LHCN-M2 (cell line): Measurements from ENCODE around the gene THBS2. TPM values are rescaled to one million over a fixed set of nuclear protein-coding genes. Genes with fewer than 3 reads are reported as not detected.

ENCODE experiments used
- DNase-seq: peaks from one replicate; pipeline ENCODE4 v3.0.0-alpha.2; 2012; ENCODE audit warnings: low read depth
- total RNA-seq: library from RNA; depleted of rRNA; stranded (reverse); fragments of >200 nt; gene quantifications from 2 replicates; pipeline ENCODE4 v1.2.3, GENCODE V29; 2014

THBS2 gene
- total RNA-seq, 1 experiment from 2014 or later: 18.6 TPM

GRCh38 chr6:169249057-169249456 lies 4.6 kb downstream of the THBS2 start:
- DNase-seq: no peak

DNA sequence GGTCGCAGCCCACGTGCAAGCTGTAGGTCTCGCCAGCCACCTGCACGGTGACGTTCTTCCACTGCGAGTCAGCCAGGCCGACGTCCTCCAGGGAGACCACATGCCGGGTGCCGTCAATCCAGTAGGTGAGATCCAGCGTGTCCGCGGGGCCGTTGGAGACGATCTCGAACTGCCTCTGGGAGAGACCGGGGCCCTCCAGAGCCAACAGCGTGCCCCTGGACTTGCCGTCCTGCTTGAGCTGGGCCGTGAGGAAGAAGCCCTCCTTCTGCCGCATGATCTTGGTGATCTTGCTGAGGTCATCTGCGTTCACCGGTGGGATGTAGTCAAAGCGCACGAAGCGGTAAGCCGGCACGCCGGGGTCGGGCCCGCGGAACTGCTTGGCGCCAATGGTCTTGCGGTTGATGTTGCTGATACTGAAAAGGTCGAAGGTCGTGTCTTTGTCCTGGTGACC lies 5.1 kb downstream of the THBS2 start:
- no peak for DNase-seq

DNA sequence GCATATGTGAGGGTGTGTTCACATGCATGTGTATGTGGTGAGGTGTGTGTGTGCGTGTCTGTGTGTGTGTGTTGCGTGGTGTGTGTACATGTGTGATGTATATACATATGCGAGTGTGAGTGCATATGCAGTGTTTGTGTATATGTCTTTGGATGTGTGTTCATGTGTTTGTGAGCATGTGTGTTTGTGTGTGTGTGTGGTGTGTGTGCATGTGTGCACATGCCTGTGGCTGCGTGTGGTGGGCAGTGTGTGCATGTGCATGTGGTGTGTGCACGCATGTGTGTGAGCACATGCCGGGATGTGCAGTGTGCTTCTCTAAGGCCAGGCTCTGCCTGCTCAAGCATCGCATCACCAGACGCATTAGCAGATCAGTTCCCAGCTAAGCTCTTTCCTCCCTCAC lies 5.7 kb downstream of the THBS2 start:
- no peak for DNase-seq

DNA sequence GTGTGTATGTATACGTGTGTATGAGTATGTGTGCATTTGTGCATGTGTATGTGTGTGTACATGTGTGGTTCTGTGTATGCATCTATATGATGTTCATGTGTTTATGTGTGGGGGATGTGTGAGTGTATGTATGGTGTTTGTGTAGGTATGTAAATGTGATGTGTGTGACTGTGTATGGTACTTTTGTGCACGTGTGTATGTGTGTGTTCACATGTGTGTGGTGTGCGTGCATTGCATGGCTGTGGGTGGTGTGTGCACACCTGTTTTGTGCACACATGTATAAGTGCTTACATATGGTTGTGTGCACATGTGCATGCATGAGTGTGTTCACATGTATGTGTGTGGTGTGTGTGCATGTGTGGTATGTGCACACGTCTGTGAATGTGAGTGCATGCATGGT lies 6.2 kb downstream of the THBS2 start:
- DNase-seq: no peak

DNA sequence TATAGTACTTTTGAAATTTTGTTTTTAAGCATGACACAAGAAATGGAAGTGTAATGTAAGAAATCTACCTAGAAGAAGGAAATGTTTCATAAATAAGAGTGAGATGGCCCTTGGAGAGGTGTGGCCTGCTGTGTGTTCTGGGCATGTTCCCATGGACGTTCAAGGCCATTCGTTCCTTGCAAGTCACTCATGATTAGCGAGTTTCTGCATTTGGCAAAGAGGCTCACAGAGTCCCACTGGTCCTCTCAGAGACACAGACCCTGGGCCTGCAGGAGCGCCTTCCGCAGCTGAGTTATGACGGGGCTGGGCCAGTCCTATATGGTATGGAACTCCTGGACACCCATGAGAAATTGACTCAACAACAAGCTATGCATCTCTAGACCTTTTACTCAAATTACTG lies 7.2 kb downstream of the THBS2 start:
- DNase-seq: no peak

- DNase-seq: no peak
Measured at GRCh38 chr6:169244684-169245383, 8.8 kb downstream of the THBS2 start.

GRCh38 chr6:169243661-169244060 lies 10.0 kb downstream of the THBS2 start:
- DNase-seq: no peak

- DNase-seq: no peak
Measured at GRCh38 chr6:169243186-169243585, 10.5 kb downstream of the THBS2 start.

- no peak for DNase-seq
Measured at GRCh38 chr6:169241688-169242350, 11.8 kb downstream of the THBS2 start.

GRCh38 chr6:169240591-169241390 lies 12.9 kb downstream of the THBS2 start:
- no peak for DNase-seq

DNA sequence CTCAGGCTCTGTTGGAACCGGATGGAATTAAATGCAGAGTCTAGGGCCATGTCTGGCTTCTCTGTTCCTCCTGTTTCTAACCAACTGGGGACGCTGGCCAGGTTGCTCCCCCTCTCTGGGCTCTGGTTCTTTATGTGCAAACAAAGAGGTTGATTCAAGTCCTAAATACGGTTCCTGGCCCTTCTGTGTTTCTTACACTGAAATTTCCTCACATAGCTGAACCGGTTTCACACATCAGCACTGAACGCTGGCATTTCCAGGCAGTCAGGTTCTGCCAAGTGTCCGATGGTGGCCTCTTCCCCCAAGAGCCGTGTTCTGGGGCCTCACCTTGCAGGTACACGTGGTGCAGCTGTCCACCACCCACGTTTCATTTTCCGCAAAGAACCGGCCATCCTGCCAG lies 13.5 kb downstream of the THBS2 start:
- DNase-seq: no peak

GRCh38 chr6:169239181-169239580 lies 14.5 kb downstream of the THBS2 start:
- no peak for DNase-seq

GRCh38 chr6:169238766-169239165 lies 14.9 kb downstream of the THBS2 start:
- DNase-seq: no peak

GRCh38 chr6:169237496-169238134 lies 16.0 kb downstream of the THBS2 start:
- no peak for DNase-seq

DNA sequence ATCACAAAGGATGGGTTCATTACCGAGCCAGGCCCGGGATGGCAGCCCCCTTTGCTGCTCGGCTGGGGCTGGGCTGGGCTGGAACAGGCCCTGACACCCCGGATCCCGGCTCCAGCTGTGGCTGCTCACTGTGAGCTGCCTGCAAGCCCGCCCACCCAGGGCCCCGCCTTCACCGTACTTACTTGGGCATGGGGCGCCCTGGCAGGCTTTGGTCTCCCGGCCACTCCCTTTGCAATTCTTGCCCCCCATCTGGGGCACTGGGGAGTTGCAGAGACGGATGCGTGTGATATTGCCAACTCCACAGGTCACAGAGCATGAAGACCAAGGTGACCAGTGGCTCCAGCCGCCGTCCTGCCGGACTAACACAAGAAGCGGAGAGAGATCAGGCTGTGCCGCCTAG lies 16.7 kb downstream of the THBS2 start:
- no peak for DNase-seq

DNA sequence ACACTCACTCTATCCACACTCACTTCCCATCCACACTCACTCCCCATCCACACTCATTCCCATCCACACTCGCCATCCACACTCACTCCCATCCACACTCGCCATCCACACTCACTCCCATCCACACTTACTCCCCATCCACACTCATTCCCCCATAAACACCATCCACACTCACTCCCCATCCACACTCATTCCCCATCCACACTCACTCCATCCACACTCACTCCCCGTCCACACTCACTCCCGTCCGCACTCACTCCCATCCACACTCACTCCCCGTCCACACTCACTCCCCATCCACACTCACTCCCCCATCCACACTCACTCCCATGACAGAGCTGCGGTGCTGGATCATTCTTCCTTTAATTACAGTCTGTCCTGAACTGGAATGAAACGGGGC lies 17.1 kb downstream of the THBS2 start:
- no peak for DNase-seq

- DNase-seq: no peak
Measured at GRCh38 chr6:169235286-169235685, 18.4 kb downstream of the THBS2 start.

- no peak for DNase-seq
Measured at GRCh38 chr6:169234634-169235033, 19.0 kb downstream of the THBS2 start.

DNA sequence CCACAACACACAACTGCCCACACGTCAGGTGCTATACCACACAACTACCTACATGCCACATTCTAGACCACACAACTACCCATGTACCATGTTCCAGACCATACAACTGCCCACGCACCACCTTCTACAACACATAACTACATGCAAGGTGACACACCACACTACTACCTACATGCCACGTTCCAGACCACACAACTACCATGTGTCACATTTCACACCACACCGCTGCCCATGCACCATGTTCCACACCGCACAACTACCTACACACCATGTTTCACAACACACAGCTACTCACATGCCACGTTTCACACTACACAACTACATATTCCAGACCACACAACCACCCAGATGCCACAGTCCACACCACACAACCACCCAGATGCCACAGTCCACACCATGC lies 19.8 kb downstream of the THBS2 start:
- DNase-seq: no peak

- DNase-seq: no peak
Measured at GRCh38 chr6:169233181-169233580, 20.5 kb downstream of the THBS2 start.

DNA sequence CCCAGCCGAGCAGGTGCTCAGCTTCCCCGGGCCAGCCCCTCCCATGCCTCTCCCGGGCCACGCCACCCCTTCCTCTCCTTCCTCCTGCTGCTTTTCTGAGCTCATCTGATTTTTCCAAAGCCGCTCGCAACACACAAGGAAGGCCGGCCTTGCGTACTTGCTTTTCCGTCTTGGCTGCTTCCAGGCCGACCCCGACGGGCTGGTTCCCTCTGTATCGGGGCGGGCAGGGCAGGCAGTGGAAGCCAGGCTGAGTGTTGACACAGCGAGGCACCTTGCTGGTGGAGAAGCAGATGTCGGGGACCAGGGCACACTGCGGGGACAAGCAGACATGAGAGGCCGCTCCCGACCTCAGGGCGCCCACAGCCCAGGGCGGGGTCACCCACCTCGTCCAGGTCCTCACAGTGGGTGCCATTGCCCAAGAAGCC lies 21.1 kb downstream of the THBS2 start:
- no peak for DNase-seq
